B cell (primary cell): ENCODE results near the gene MEAF6. TPM values are rescaled to one million over a fixed set of nuclear protein-coding genes. Genes with fewer than 3 reads are reported as not detected.
A peak's percentile ranks its signal among the peaks of the same experiment; 100 is the strongest.

Experiments
- ATAC-seq: fragments of 200-7000 bp; cut with Tn5 transposase; one replicate; pipeline ENCODE4 v1.10.0; 2021; ENCODE audit warnings: low read depth, mild to moderate bottlenecking, moderate number of reproducible peaks, moderate library complexity
- CTCF ChIA-PET: fragments of 350-600 bp; sonication (Branson Sonifier 250); formaldehyde crosslinking; loops from one replicate; lab custom pipeline; 2021; ENCODE audit warnings: antibody characterized with exemption, inconsistent platforms; lab: Charles Lee
- POLR2A ChIA-PET: fragments of 350-600 bp; sonication (Branson Sonifier 250); formaldehyde crosslinking; loops from one replicate; lab custom pipeline; 2021; ENCODE audit warnings: antibody characterized with exemption; lab: Charles Lee
- DNase-seq: peaks from one replicate; pipeline ENCODE4 v3.0.0; 2013
- H2AFZ ChIP-seq: 2 replicates; pipeline ENCODE4 v1.6.1; 2012; ENCODE audit warnings: mild to moderate bottlenecking, low read depth, low read length; ENCODE audit not compliant: insufficient read depth, poor library complexity, severe bottlenecking
- H3K27ac ChIP-seq, 2 donors: 1 replicate in 1 of 2; 2 replicates in 1 of 2; pipeline ENCODE4 v1.5.1; 2012 to 2013; ENCODE audit warnings: low read length in 2 of 2, mild to moderate bottlenecking in 2 of 2, moderate library complexity in 1 of 2
- H3K27me3 ChIP-seq, 4 experiments: fragments of 200-600 bp in 1 of 4; sonication (generic) in 1 of 4; replicated peaks in 1 of 4; 1 replicate in 2 of 4; 2 replicates in 2 of 4; pipeline versions ENCODE4 v1.6.1 to v1.7.0; 2013 to 2016; ENCODE audit warnings: low read length in 3 of 4, mild to moderate bottlenecking in 2 of 4, mixed read lengths in 1 of 4, moderate library complexity in 1 of 4; ENCODE audit not compliant: insufficient read depth in 4 of 4, control insufficient read depth in 3 of 4; ENCODE audit errors: control extremely low read depth in 1 of 4
- H3K36me3 ChIP-seq, 2 experiments: replicated peaks in 1 of 2; 1 replicate in 1 of 2; 2 replicates in 1 of 2; pipeline versions ENCODE4 v1.6.1 to v1.7.1; 2013; ENCODE audit warnings: low read length in 1 of 2; ENCODE audit not compliant: insufficient read depth in 2 of 2, control insufficient read depth in 1 of 2; ENCODE audit errors: control extremely low read depth in 1 of 2, extremely low read depth in 1 of 2
- H3K4me1 ChIP-seq, 2 donors: fragments of 200-600 bp in 1 of 2; sonication (generic) in 1 of 2; 1 replicate in 1 of 2; 2 replicates in 1 of 2; pipeline versions ENCODE4 v1.5.1 to v1.6.1; 2013 to 2017; ENCODE audit warnings: low read length in 2 of 2; ENCODE audit not compliant: control insufficient read depth in 2 of 2, insufficient read depth in 2 of 2
- H3K4me2 ChIP-seq: replicated peaks from 2 replicates; pipeline ENCODE3; 2012; ENCODE audit warnings: mild to moderate bottlenecking, low read depth, low read length; ENCODE audit not compliant: poor library complexity, severe bottlenecking
- H3K4me3 ChIP-seq, 5 experiments: fragments of 200-600 bp in 1 of 5; sonication (generic) in 1 of 5; 1 replicate in 3 of 5; 2 replicates in 2 of 5; pipeline versions ENCODE4 v1.5.1 to v1.7.0; 2011 to 2016; ENCODE audit warnings: low read length in 4 of 5, mild to moderate bottlenecking in 4 of 5, low read depth in 2 of 5, control low read depth in 1 of 5, moderate library complexity in 1 of 5; ENCODE audit not compliant: insufficient read depth in 1 of 5; ENCODE audit errors: control extremely low read depth in 1 of 5, extremely low read depth in 1 of 5
- H3K79me2 ChIP-seq: fragments of 200-600 bp; sonication (generic); one replicate; pipeline ENCODE4 v1.6.0; 2016; ENCODE audit warnings: low read length; ENCODE audit not compliant: control insufficient read depth, insufficient read depth
- H3K9ac ChIP-seq: fragments of 200-600 bp; sonication (generic); 2 replicates; pipeline ENCODE4 v1.6.1; 2017; ENCODE audit warnings: mild to moderate bottlenecking, low read length, moderate library complexity
- H3K9me3 ChIP-seq, 3 donors: one replicate each; pipeline versions ENCODE4 v1.6.1 to v1.7.1; 2013; ENCODE audit warnings: low read length in 2 of 3; ENCODE audit not compliant: control insufficient read depth in 2 of 3, insufficient read depth in 1 of 3; ENCODE audit errors: control extremely low read depth in 1 of 3
- H4K20me1 ChIP-seq: 2 replicates; pipeline ENCODE4 v1.6.0; 2012; ENCODE audit warnings: mild to moderate bottlenecking, low read length; ENCODE audit not compliant: insufficient read depth, control insufficient read depth, poor library complexity, severe bottlenecking
- H3K27ac Mint-ChIP-seq: one replicate; pipeline ENCODE4 v1.8.0; 2021; ENCODE audit warnings: mixed read lengths
- H3K27me3 Mint-ChIP-seq: one replicate; pipeline ENCODE4 v1.8.0; 2021; ENCODE audit warnings: mixed read lengths
- H3K4me1 Mint-ChIP-seq: one replicate; pipeline ENCODE4 v1.8.0; 2021; ENCODE audit warnings: mixed read lengths
- H3K4me3 Mint-ChIP-seq: one replicate; pipeline ENCODE4 v1.8.0; 2021; ENCODE audit warnings: mixed read lengths
- H3K9me3 Mint-ChIP-seq: one replicate; pipeline ENCODE4 v1.8.0; 2022; ENCODE audit warnings: mixed read lengths; ENCODE audit not compliant: insufficient read depth
- CTCF ChIP-seq: fragments of 200-600 bp; IDR thresholded peaks from one replicate; pipeline ENCODE4 v1.8.0; 2022; ENCODE audit warnings: antibody characterized with exemption, mild to moderate bottlenecking
- EZH2 ChIP-seq: IDR thresholded peaks from 2 replicates; pipeline ENCODE4 v1.6.1; 2012; ENCODE audit warnings: borderline replicate concordance, low read depth, mild to moderate bottlenecking, moderate library complexity, low read length; ENCODE audit not compliant: insufficient read depth, poor library complexity, severe bottlenecking
- WGBS: methylation state at CpG from one replicate; pipeline ENCODE4 v1.1.5; 2013; ENCODE audit warnings: missing lambda C conversion rate; ENCODE audit not compliant: insufficient coverage; 5-methylcytosine and 5-hydroxymethylcytosine counted together
- intact Hi-C: fragments of 100-400 bp; cut with micrococcal nuclease; formaldehyde crosslinking; loops from one replicate; pipeline ENCODE4 v1.10.0; 2022
- polyA plus RNA-seq: library from polyadenylated mRNA; depleted of rRNA; stranded (reverse); fragments of >200 nt; gene quantifications from 2 replicates; pipeline ENCODE4 v1.2.3, GENCODE V29; 2012
- total RNA-seq, 2 donors: library from RNA; stranded (reverse); fragments of 120-200 nt in 1 of 2; gene quantifications; 1 replicate in 1 of 2; 2 replicates in 1 of 2; pipeline versions ENCODE4 v1.2.3 to v1.2.4, GENCODE V29; 2013 to 2022

The MEAF6 gene
- total and polyA plus RNA-seq, 2 donors (not counting 1 experiment from before 2014, with no cell fraction given), result 52.5 to 84.2 TPM

- H3K27ac Mint-ChIP-seq, result peak overlapping the region; percentile 53
- Histone ChIP-seq H3K4me2 (no peak overlapping the region), H3K4me3 (no peak overlapping the region), H3K9me3 (no peaks in the 10 kb centered on the region), H3K9ac (no peak overlapping the region), H3K79me2 (peaks cover 58% of the 10 kb centered on the region), H4K20me1 (peaks cover 79% of the 10 kb centered on the region), H3K36me3 (peaks cover 0 to 82% of the 10 kb centered on the region in 2 experiments), H3K27me3 (no peaks in the 10 kb centered on the region), H3K4me1 (peaks cover 34 to 54% of the 10 kb centered on the region in 2 donors), H3K27ac (peak overlapping the region; percentile 16 to 96), H2AFZ (no peak overlapping the region)
- peaks cover 57% of the 10 kb centered on the region for H3K4me1 Mint-ChIP-seq
- no peak overlapping the region for H3K4me3 Mint-ChIP-seq
- no peaks in the 10 kb centered on the region for H3K27me3 Mint-ChIP-seq
- CTCF ChIA-PET, result interaction anchor here (22.3 kb wide), 1 partner anchor 27 kb away, joined by 690 read pairs; no protein-coding TSS in a partner anchor
- H3K9me3 Mint-ChIP-seq, result no peaks in the 10 kb centered on the region
- POLR2A ChIA-PET, result no interaction called here
- peak; percentile 17 for DNase-seq
- WGBS, result 91% methylated on average over 26 of the region's 26 CpGs
- ATAC-seq, result no peak
- intact Hi-C loops, result no loop called here
- TF ChIP-seq EZH2, result no peak
- TF ChIP-seq CTCF, result no peak
Observed at GRCh38 chr1:37481289-37482003, 33.1 kb downstream of the MEAF6 start.

GRCh38 chr1:37480581-37481288 lies 33.8 kb downstream of the MEAF6 start:
- no peak overlapping the region for H2AFZ ChIP-seq
- Mint-ChIP-seq H3K4me1 (peaks cover 58% of the 10 kb centered on the region), H3K9me3 (no peaks in the 10 kb centered on the region), H3K4me3 (peak overlapping the region; percentile 100), H3K27ac (peak overlapping the region; percentile 98), H3K27me3 (no peaks in the 10 kb centered on the region)
- intact Hi-C loops, result no loop called here
- no peaks in the 10 kb centered on the region for H3K9me3 ChIP-seq
- no peak overlapping the region for H3K9ac ChIP-seq
- no peaks in the 10 kb centered on the region for H3K27me3 ChIP-seq
- DNase-seq, result no peak
- H3K4me1 ChIP-seq, result peaks cover 32 to 60% of the 10 kb centered on the region in 2 donors
- peak overlapping the region; percentile 96 to 97 for H3K27ac ChIP-seq
- peaks cover 86% of the 10 kb centered on the region for H4K20me1 ChIP-seq
- ChIA-PET POLR2A (no interaction called here), CTCF (interaction anchor here (22.3 kb wide), 1 partner anchor 26 kb away, joined by 690 read pairs; no protein-coding TSS in a partner anchor)
- H3K4me3 ChIP-seq, result no peak overlapping the region
- WGBS, result 98% methylated on average over 8 of the region's 10 CpGs
- peaks cover 65% of the 10 kb centered on the region for H3K79me2 ChIP-seq
- H3K36me3 ChIP-seq, result peaks cover 0 to 89% of the 10 kb centered on the region in 2 experiments
- no peak for ATAC-seq
- H3K4me2 ChIP-seq, result peak overlapping the region; percentile 92
- TF ChIP-seq CTCF, result no peak
- TF ChIP-seq EZH2, result no peak
